NCI-H1417 (cell line): Measurements from ENCODE around the gene LRRC46.

ENCODE experiments used
- DNase-seq, 3 experiments: peaks; one replicate each; lab custom pipeline; 2025; lab: John Stamatoyannopoulos, UW

The LRRC46 gene, protein sequence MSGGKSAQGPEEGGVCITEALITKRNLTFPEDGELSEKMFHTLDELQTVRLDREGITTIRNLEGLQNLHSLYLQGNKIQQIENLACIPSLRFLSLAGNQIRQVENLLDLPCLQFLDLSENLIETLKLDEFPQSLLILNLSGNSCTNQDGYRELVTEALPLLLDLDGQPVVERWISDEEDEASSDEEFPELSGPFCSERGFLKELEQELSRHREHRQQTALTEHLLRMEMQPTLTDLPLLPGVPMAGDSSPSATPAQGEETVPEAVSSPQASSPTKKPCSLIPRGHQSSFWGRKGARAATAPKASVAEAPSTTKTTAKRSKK

DNA sequence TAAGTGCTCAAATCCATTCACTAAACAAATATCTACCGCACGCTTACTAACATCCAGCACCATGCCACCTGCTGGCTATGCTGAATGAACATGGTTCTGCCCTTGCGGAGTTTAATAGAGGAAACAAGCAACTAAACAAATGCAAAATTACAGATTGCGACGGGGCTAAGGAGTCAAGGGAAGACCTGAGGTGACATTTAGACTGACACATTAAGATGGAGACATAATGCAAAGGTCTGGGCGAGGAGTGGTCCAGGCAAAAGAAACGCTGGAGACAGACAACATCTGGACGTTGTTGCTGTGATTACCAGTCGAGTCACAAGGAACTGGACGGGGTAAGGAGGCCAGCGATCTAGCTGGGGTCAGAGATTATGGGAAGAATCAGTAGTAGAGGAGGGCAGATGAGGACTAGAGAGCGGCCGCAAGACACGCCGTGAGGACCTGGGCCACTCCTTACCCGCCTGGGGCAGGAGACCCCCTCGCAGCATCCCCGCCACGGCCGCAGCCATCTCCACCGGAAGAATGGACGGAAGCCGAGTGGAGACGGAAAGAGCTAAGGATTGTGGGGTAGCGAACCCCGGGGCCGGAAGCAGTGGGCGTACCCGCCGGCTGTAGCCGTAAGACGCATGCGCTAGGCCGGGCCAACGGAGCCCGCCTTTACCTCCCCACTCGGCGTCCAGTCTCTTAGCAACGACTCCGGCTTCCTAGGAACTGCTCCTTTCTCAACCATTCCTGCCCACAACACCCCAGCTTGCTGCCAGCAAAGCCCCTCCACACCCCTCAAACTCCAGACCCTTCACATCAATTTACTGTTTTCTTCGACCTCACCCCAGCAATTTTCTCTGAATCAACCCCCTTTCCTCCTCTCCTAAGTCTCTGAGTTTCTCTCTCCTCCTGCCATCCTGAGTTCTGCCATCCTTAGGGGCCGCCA, at the start of gene LRRC46, which contains the start of gene MRPL10:
Gene LRRC46 (plus strand): TSS at position 668 of the 931 bp plus-strand sequence. CDS start 320 bp downstream, outside the sequence.
Gene MRPL10 (minus strand): TSS at position 539 of the 931 bp plus-strand sequence. CDS start 30 bp downstream, at position 509.
- DNase-seq = peak; percentile 92 to 97 (median 93)

DNA sequence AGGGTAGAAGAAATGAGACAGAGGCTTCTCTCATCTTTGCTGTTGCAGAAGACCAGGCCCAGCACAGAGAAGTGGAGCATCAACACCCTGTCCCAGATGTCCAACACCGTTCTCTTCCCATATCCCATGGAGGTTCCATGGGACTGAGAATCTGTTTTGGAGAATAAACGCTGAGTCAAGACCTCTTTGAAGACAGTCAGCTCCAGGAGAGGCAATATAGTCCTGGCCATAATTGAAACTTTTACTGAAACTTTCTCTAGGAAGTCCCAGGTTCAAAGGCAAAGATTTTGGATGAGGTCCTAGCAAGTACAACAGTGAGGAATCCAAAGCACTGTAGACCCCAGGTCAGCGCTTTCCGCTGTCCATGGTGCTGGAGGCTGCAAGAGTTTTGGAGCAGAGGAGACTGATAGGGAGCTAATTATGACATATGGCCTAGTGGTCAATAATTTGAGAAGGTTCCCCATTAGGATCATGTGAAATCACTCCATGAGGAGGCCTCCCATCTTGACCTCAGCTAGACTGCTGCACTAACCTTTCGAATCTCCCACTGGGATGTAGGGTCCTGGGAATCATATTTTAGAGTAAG, 45.8 kb upstream of the LRRC46 start:
- DNase-seq = no peak

DNA sequence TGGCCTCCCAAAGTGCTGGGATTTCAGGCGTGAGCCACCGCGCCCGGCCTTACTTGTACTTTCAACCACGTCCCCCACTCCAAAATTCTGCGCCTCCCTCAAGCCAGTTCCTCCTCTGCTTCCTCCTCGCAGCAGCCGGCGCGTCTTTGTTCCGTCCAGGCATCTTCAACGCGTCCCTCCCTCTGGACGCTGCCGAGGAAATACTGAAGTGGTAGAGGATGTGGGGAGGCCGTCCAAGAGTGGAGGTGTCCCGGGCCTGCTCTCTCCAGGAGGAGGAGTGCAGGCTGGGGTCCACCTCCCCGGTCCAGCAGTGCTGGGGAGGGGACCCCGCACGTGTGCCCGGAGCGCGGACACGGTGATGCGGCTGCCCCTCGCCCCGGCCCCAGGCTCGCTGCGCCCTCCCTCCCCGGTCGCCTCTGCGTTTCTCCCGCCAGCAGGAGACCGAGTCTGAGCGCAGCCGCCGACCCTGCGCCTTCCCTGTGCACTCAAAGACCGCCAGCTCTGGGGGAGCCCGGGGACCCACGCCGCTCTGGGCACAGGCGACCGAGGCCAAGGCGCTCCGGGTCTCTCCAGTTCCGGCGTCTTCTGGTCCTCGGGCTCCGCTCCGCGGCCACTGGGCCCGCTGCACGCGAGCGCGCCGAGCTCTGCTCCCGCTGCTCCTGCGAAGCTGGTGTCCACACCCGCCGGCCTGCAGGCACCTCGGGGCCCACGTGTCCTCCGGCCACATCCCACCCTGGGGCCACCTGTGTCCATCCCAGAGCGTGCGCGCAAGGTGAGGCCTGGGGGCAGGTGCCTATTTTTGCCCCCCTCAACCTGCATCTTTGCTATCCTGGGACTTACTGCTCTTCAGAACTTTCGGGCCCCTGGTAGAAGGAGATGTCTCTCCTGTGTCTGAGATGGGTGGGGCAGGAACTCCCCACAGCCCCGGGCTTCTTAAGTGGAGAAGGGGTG, 41.6 kb upstream of the LRRC46 start:
- peak; percentile 68 to 90 (median 87) for DNase-seq

GRCh38 chr17:47791025-47791424, 40.4 kb upstream of the LRRC46 start:
- DNase-seq = peak in 1 of 3 experiments; percentile 12

- DNase-seq = no peak
Measured at GRCh38 chr17:47792457-47792856, 39.0 kb upstream of the LRRC46 start.

DNA sequence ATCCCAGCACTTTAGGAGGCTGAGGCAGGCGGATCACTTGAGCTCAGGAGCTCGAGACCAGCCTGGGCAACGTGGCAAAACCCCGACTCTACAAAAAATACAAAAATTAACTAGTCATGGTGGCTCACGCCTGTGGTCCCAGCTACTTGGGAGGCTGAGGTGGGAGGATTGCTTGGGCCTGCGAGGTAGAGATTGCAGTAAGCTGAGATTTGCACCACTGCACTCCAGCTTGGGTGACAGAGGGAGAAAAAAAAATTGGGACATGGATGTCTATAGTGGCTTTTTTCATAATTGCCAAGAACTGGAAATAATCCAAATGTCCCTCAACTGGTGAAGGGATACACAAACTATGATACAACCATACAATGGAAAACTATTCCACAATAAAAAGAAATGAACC, 38.5 kb upstream of the LRRC46 start:
- DNase-seq = no peak

DNA sequence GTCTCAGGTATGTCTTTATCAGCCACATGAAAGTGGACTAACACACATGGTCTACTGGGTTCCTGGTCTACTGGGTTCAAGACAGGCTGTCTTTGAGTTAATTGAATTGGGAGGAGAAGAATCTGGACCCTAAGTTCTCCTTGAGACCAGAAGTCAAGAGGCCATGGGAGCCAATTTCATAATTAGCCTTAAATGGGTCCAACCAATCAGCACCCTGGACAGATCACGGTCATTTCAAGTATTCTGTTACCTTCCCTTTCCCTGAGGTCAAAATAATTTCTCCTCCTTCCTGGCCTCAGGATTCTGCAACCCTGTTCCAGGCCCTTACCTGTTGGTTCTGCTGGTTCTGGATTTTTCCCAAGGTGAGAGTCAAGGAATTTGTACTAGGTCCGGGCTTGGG, 33.7 kb upstream of the LRRC46 start:
- DNase-seq = no peak

- DNase-seq = no peak
Measured at GRCh38 chr17:47800686-47801085, 30.8 kb upstream of the LRRC46 start.

DNA sequence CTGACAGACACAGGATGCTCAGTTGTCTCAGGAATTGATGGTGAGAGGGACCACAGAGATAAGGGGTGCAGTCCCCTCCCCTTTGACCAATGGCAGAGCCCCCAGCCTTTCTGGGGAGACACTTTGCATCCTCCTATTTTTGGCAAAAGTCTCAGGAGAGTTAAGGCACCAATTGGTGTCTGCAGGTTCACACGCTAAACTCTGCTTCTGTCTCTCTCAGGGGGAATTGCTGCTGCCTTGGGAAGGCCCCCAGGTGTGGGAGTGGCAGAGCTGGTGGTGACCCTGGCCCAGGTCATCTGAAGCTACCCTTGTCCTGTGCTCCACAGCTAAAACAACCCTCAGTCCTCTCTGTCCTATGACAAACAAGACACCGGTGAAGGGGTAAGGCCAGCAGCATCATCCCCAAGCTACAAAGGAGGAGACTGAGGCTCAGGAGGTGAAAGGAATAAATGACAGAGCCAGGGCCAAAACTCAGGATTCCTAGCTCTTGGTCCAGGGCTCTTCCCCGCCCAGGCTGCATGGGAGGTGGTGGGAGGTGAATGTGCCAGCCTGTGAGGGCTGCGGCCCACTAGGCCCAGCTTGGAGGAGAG, 30.2 kb upstream of the LRRC46 start:
- DNase-seq = no peak

GRCh38 chr17:47801906-47802305, 29.6 kb upstream of the LRRC46 start:
- DNase-seq = no peak

DNA sequence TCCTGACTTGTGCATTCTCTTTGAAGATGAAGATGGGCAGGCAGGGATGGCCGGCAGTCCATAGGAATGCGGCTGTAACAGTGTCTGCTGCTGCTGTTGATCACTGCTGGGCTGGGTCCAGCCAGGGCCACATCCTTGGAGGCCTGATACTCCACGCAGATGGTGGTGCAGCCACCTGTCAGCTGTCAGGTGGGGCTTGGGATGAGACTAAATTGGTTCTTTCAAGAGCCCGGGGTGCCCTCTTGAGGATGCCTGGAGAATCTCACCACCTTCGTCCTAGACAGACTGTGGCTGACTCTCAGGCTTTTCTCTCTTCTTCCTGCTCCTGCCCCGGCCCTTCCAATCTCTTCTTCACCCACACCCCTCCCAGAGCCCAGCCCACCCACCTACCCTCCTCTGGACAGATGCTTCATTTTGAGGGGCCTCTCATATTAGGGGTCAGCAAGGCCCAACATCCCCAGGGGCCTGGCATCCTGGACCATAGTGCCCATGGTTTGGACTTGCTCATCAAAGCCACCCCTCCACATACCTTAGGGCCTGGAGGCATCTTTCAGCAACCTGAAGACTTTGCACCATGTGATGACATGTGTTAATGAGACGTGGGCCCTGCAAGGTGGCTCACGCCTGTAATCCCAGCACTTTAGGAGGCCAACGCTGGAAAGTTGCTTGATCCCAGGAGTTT, 29.0 kb upstream of the LRRC46 start:
- peak; percentile 62 to 83 (median 65) for DNase-seq

- DNase-seq = no peak
Measured at GRCh38 chr17:47803201-47803600, 28.3 kb upstream of the LRRC46 start.

- DNase-seq = no peak
Measured at GRCh38 chr17:47803751-47804150, 27.7 kb upstream of the LRRC46 start.

DNA sequence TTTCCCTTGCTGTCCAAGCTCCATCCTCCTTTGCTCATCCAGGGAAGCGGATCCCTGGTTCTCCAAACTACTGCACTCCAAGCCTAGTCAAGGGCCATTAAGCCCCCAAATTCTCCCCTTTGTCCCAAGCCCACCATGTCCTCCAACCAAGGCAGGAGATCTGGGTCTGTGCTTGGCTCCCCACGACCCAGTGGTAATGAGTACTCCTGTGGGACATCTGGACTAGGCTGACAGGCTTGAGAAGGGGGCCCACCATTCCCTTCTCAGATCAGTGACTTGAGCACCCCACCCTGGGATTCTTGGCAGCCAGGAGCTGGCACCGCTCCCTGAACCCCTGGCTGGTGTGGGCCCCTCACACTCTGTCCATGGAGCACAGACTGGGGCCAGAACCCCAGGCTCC, 27.0 kb upstream of the LRRC46 start:
- no peak for DNase-seq

DNA sequence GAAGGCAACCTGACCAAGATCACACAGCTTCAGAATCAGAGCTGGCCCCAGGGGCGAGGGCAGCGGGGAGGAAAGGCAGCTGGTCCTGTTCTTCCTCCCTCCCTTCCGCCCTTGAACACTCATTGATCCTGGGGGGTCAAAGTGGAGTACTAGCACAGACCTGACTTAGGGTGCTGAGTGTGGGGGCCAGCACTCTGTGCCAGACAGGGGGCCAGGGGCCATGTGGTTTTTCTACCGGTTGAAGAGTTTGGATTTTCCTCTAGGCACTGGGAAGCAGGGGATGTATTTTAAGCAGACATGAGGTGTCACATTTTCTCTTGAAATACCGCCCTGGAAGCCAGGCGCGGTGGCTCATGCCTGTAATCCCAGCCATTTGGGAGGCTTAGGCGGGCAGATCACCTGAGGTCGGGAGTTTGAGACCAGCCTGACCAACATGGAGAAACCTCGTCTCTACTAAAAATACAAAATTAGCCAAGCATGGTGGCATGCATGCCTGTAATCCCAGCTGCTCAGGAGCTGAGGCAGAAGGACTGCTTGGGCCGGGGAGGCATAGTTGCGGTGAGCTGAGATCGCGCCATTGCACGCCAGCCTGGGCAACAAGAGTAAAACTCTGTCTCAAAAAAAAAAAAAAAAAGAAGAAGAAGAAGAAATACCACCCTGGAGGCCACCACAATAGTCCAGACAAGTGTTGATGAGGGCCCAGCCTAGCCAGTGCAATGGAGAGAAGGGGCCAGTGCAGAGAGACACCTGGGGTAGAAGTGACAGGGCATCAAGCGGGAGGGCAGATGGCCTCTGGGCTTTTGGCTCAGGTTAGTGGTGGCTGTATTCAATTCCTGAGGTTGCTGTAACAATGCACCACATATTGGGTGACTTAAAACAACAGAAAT, 25.2 kb upstream of the LRRC46 start:
- DNase-seq = no peak

DNA sequence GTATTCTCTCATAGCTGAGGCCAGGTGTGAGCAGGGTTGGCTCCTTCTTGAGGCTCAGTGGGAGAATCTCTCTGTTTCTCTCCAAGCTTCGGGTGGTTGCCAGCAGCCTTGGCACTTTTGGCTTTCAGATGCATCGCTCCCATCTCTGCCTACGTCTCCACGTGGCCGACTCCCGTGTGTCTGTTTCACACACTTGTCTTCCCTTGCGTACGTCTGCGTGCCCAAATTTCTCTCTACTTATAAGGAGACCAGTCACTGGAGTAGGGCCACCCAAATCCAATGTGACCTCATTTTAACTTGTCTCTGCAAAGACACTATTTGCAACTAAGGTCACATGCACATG, 24.6 kb upstream of the LRRC46 start:
- DNase-seq = no peak

GRCh38 chr17:47807421-47807820, 24.0 kb upstream of the LRRC46 start:
- no peak for DNase-seq

- no peak for DNase-seq
Measured at GRCh38 chr17:47808036-47808829, 23.2 kb upstream of the LRRC46 start.
